Measurements from ENCODE around the gene GNAQ. TPM values are rescaled to one million over a fixed set of nuclear protein-coding genes. Genes with fewer than 3 reads are reported as not detected.

The GNAQ gene
- total and polyA plus RNA-seq, 4 donors: 6.8 to 19.6 (median 12.6) TPM

DNA sequence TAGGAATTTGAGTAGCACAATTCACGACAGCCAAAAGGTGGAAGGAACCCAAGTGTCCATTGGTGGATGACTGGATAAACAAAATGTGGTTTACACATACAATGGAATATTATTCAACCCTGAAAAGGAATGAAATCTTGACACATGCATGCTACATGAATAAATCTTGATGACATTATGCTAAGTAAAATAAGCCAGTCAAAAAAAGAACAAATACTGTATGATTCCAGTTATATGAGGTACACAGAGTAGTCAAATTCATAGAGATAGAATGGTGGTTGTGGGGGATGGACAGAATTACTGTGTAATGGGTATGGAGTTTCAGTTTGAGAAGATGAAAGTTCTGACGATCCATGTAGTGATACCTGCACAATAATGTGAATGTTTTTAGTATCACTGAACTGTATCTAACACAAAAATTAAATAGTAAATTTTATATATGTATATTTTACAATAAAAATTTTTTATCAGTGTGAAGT is 265.8 kb downstream of the GNAQ start:
- Histone ChIP-seq H3K9me3 (ENCODE audit: control insufficient read depth in 4 of 4, low read length in 3 of 4) (no peaks in the 10 kb centered on the region), H3K4me3 (ENCODE audit: low read depth in 1 of 3, low read length in 3 of 3) (no peak overlapping the region), H3K27me3 (ENCODE audit: control insufficient read depth in 4 of 4, insufficient read depth in 4 of 4, low read length in 3 of 4) (no peaks in the 10 kb centered on the region), H3K36me3 (ENCODE audit: control insufficient read depth in 4 of 4, insufficient read depth in 3 of 4, low read depth in 1 of 4, low read length in 3 of 4) (no peaks in the 10 kb centered on the region), H3K9ac (ENCODE audit: low read depth in 1 of 2, low read length in 2 of 2) (no peak overlapping the region), H3K4me1 (ENCODE audit: control insufficient read depth in 4 of 4, insufficient read depth in 4 of 4, low read length in 3 of 4) (peaks cover 2 to 11% (median 9%) of the 10 kb centered on the region in 4 donors), H3K27ac (ENCODE audit: low read depth in 1 of 2, low read length in 2 of 2) (no peak overlapping the region)
- TF ChIP-seq HNF4G (IDR thresholded peaks at IDR 0.05): no peak
- TF ChIP-seq HNF4A (conservative IDR thresholded peaks at IDR 0.05): no peak
- no peak for TF ChIP-seq RAD21 (IDR thresholded peaks at IDR 0.05)
- TF ChIP-seq, protein P1, sequence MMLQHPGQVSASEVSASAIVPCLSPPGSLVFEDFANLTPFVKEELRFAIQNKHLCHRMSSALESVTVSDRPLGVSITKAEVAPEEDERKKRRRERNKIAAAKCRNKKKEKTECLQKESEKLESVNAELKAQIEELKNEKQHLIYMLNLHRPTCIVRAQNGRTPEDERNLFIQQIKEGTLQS (IDR thresholded peaks at IDR 0.05): no peak
- no peak for TF ChIP-seq EGR1 (IDR thresholded peaks at IDR 0.05; ENCODE audit: low read depth in 2 of 2)
- 93% methylated on average over 2 of the region's 2 CpGs for WGBS
- DNase-seq (ENCODE audit: low spot score): no peak

GRCh38 chr9:77764894-77765780 is 266.5 kb downstream of the GNAQ start:
- no peak for DNase-seq (ENCODE audit: low spot score)
- Histone ChIP-seq H3K4me1 (ENCODE audit: control insufficient read depth in 4 of 4, insufficient read depth in 4 of 4, low read length in 3 of 4) (peaks cover 2 to 11% (median 9%) of the 10 kb centered on the region in 4 donors), H3K36me3 (ENCODE audit: control insufficient read depth in 4 of 4, insufficient read depth in 3 of 4, low read depth in 1 of 4, low read length in 3 of 4) (no peaks in the 10 kb centered on the region), H3K9me3 (ENCODE audit: control insufficient read depth in 4 of 4, low read length in 3 of 4) (no peaks in the 10 kb centered on the region), H3K27me3 (ENCODE audit: control insufficient read depth in 4 of 4, insufficient read depth in 4 of 4, low read length in 3 of 4) (no peaks in the 10 kb centered on the region), H3K27ac (ENCODE audit: low read depth in 1 of 2, low read length in 2 of 2) (no peak overlapping the region), H3K4me3 (ENCODE audit: low read depth in 1 of 3, low read length in 3 of 3) (no peak overlapping the region), H3K9ac (ENCODE audit: low read depth in 1 of 2, low read length in 2 of 2) (no peak overlapping the region)
- 72% methylated on average over 10 of the region's 10 CpGs for WGBS
- peak; percentile 72 to 76 for TF ChIP-seq RAD21 (IDR thresholded peaks at IDR 0.05)
- TF ChIP-seq, protein P2, sequence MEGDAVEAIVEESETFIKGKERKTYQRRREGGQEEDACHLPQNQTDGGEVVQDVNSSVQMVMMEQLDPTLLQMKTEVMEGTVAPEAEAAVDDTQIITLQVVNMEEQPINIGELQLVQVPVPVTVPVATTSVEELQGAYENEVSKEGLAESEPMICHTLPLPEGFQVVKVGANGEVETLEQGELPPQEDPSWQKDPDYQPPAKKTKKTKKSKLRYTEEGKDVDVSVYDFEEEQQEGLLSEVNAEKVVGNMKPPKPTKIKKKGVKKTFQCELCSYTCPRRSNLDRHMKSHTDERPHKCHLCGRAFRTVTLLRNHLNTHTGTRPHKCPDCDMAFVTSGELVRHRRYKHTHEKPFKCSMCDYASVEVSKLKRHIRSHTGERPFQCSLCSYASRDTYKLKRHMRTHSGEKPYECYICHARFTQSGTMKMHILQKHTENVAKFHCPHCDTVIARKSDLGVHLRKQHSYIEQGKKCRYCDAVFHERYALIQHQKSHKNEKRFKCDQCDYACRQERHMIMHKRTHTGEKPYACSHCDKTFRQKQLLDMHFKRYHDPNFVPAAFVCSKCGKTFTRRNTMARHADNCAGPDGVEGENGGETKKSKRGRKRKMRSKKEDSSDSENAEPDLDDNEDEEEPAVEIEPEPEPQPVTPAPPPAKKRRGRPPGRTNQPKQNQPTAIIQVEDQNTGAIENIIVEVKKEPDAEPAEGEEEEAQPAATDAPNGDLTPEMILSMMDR (IDR thresholded peaks at IDR 0.05; ENCODE audit: low read depth, low read length, missing input control): peak; percentile 48
- TF ChIP-seq NR2F2 (IDR thresholded peaks at IDR 0.05): no peak
- no peak for TF ChIP-seq JUND (IDR thresholded peaks at IDR 0.05)

DNA sequence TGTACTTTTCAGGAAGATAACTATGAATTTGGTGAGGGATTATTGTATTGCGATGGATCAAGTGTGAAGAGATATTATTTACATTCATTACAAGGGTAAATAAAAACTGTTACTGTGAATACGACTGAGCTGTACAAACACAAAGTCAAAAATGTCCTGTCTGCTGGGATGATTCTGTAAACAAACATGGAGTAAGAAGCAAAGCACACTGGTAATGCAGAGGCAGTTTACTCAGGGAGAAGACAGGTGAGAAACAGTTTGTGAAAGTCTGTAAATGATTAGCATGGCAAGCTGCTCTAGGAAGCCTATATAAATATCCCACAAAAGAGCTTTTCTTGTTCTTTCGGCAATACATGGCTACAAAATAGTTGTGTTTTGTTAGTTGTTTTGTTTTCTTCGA is 268.0 kb downstream of the GNAQ start:
- WGBS: 34% methylated on average over 4 of the region's 4 CpGs
- H3K9ac ChIP-seq (ENCODE audit: low read depth in 1 of 2, low read length in 2 of 2): no peak overlapping the region
- DNase-seq (ENCODE audit: low spot score): no peak
- no peaks in the 10 kb centered on the region for H3K27me3 ChIP-seq (ENCODE audit: control insufficient read depth in 4 of 4, insufficient read depth in 4 of 4, low read length in 3 of 4)
- H3K4me1 ChIP-seq (ENCODE audit: control insufficient read depth in 4 of 4, insufficient read depth in 4 of 4, low read length in 3 of 4): peaks cover 2 to 11% (median 9%) of the 10 kb centered on the region in 4 donors
- no peaks in the 10 kb centered on the region for H3K9me3 ChIP-seq (ENCODE audit: control insufficient read depth in 4 of 4, low read length in 3 of 4)
- H3K27ac ChIP-seq (ENCODE audit: low read depth in 1 of 2, low read length in 2 of 2): no peak overlapping the region
- H3K4me3 ChIP-seq (ENCODE audit: low read depth in 1 of 3, low read length in 3 of 3): no peak overlapping the region
- no peaks in the 10 kb centered on the region for H3K36me3 ChIP-seq (ENCODE audit: control insufficient read depth in 4 of 4, insufficient read depth in 3 of 4, low read depth in 1 of 4, low read length in 3 of 4)
- TF ChIP-seq RXRA (IDR thresholded peaks at IDR 0.05) (peak in 1 of 2 donors; percentile 47), JUND (IDR thresholded peaks at IDR 0.05) (no peak), SP1 (IDR thresholded peaks at IDR 0.05) (no peak), GABPA (IDR thresholded peaks at IDR 0.05 in 1 of 2, conservative IDR thresholded peaks at IDR 0.05 in 1 of 2) (no peak), HNF4G (IDR thresholded peaks at IDR 0.05) (no peak), EGR1 (IDR thresholded peaks at IDR 0.05; ENCODE audit: low read depth in 2 of 2) (no peak), RAD21 (IDR thresholded peaks at IDR 0.05) (no peak), TAF1 (conservative IDR thresholded peaks at IDR 0.05) (no peak), ZBTB33 (IDR thresholded peaks at IDR 0.05) (no peak), MAX (IDR thresholded peaks at IDR 0.05) (no peak), HNF4A (conservative IDR thresholded peaks at IDR 0.05) (peak in 1 of 2 donors; percentile 45), YY1 (IDR thresholded peaks at IDR 0.05) (peak; percentile 90), FOXA2 (IDR thresholded peaks at IDR 0.05) (peak; percentile 61), NR2F2 (IDR thresholded peaks at IDR 0.05) (no peak)
- TF ChIP-seq, protein P1 (IDR thresholded peaks at IDR 0.05): no peak
- TF ChIP-seq, protein P2 (IDR thresholded peaks at IDR 0.05; ENCODE audit: low read depth, low read length, missing input control): peak; percentile 3
